Mesenchymal stem cell (in vitro differentiated cells and primary cell): ENCODE data around the gene CNOT4.

Source experiments
- DNase-seq: peaks from one replicate; pipeline ENCODE4 v3.0.0-alpha.2; 2013
- H2AFZ ChIP-seq: one replicate; pipeline ENCODE4 v1.6.1; 2013; ENCODE audit warnings: low read depth, mild to moderate bottlenecking, control low read depth, inconsistent platforms, low read length, moderate library complexity
- H2AK5ac ChIP-seq: 2 replicates; pipeline ENCODE4 v1.6.1; 2013; ENCODE audit warnings: low read length, moderate library complexity, mild to moderate bottlenecking, inconsistent platforms; ENCODE audit not compliant: severe bottlenecking
- H2BK120ac ChIP-seq: one replicate; pipeline ENCODE4 v1.6.1; 2013; ENCODE audit warnings: low read depth, mild to moderate bottlenecking, inconsistent platforms, low read length, moderate library complexity
- H2BK12ac ChIP-seq, 2 experiments: one replicate each; pipeline ENCODE4 v1.6.1; 2013; ENCODE audit warnings: inconsistent platforms in 2 of 2, low read length in 2 of 2, mild to moderate bottlenecking in 2 of 2, moderate library complexity in 2 of 2, control low read depth in 1 of 2
- H2BK15ac ChIP-seq: one replicate; pipeline ENCODE4 v1.6.1; 2013; ENCODE audit warnings: mild to moderate bottlenecking, low read depth, inconsistent platforms; ENCODE audit not compliant: poor library complexity, severe bottlenecking
- H2BK5ac ChIP-seq: 2 replicates; pipeline ENCODE4 v1.6.1; 2013; ENCODE audit warnings: low read depth, mild to moderate bottlenecking, low read length, control low read depth, inconsistent platforms; ENCODE audit not compliant: poor library complexity, severe bottlenecking
- H3K14ac ChIP-seq, 2 experiments: one replicate each; pipeline ENCODE4 v1.6.1; 2013; ENCODE audit warnings: inconsistent platforms in 2 of 2, low read length in 2 of 2, control low read depth in 1 of 2, mild to moderate bottlenecking in 1 of 2, moderate library complexity in 1 of 2
- H3K18ac ChIP-seq, 2 experiments: one replicate each; pipeline ENCODE4 v1.6.1; 2013; ENCODE audit warnings: inconsistent platforms in 2 of 2, low read length in 2 of 2, control low read depth in 1 of 2, low read depth in 1 of 2, mild to moderate bottlenecking in 1 of 2
- H3K23ac ChIP-seq, 2 experiments: one replicate each; pipeline ENCODE4 v1.6.1; 2013; ENCODE audit warnings: inconsistent platforms in 2 of 2, low read length in 2 of 2, mild to moderate bottlenecking in 2 of 2, moderate library complexity in 2 of 2, control low read depth in 1 of 2
- H3K27ac ChIP-seq: 2 replicates; pipeline ENCODE4 v1.5.1; 2013; ENCODE audit warnings: mild to moderate bottlenecking, moderate library complexity, low read length, control low read depth, inconsistent platforms; ENCODE audit not compliant: poor library complexity, severe bottlenecking
- H3K27me3 ChIP-seq, 2 experiments: 2 replicates each; pipeline versions ENCODE4 v1.6.1 to v1.7.0; 2013; ENCODE audit warnings: low read length in 2 of 2, mild to moderate bottlenecking in 2 of 2, moderate library complexity in 2 of 2, control low read depth in 1 of 2, inconsistent platforms in 1 of 2; ENCODE audit not compliant: control insufficient read depth in 1 of 2, insufficient read depth in 1 of 2
- H3K36me3 ChIP-seq, 2 experiments: 2 replicates each; pipeline versions ENCODE4 v1.6.1 to v1.7.0; 2013; ENCODE audit warnings: low read length in 2 of 2, control low read depth in 1 of 2, inconsistent platforms in 1 of 2, low read depth in 1 of 2, mild to moderate bottlenecking in 1 of 2; ENCODE audit not compliant: insufficient read depth in 2 of 2, control insufficient read depth in 1 of 2
- H3K4ac ChIP-seq, 2 experiments: one replicate each; pipeline ENCODE4 v1.6.1; 2013; ENCODE audit warnings: inconsistent platforms in 2 of 2, low read length in 2 of 2, mild to moderate bottlenecking in 2 of 2, moderate library complexity in 2 of 2, control low read depth in 1 of 2, low read depth in 1 of 2
- H3K4me1 ChIP-seq: 2 replicates; pipeline ENCODE4 v1.6.1; 2013; ENCODE audit warnings: low read depth, low read length, control low read depth; ENCODE audit not compliant: control insufficient read depth, insufficient read depth
- H3K4me2 ChIP-seq: 2 replicates; pipeline ENCODE4 v1.6.1; 2013; ENCODE audit warnings: low read length, mild to moderate bottlenecking, inconsistent platforms; ENCODE audit not compliant: poor library complexity, severe bottlenecking
- H3K4me3 ChIP-seq, 2 experiments: 2 replicates each; pipeline versions ENCODE4 v1.5.1 to v1.7.0; 2013; ENCODE audit warnings: low read length in 2 of 2, mild to moderate bottlenecking in 2 of 2, control low read depth in 1 of 2, low read depth in 1 of 2; ENCODE audit not compliant: insufficient read depth in 1 of 2
- H3K79me1 ChIP-seq: replicated peaks from 2 replicates; pipeline ENCODE4 v1.6.1; 2013; ENCODE audit warnings: mild to moderate bottlenecking, control low read depth, low read length, inconsistent platforms; ENCODE audit not compliant: poor library complexity, severe bottlenecking
- H3K9ac ChIP-seq: 2 replicates; pipeline ENCODE4 v1.7.0; 2013; ENCODE audit warnings: mild to moderate bottlenecking, low read length, moderate library complexity
- H3K9me3 ChIP-seq: 2 replicates; pipeline ENCODE4 v1.7.0; 2013; ENCODE audit warnings: mild to moderate bottlenecking, low read length; ENCODE audit not compliant: control insufficient read depth
- H4K8ac ChIP-seq: one replicate; pipeline ENCODE4 v1.6.1; 2013; ENCODE audit warnings: inconsistent platforms, mild to moderate bottlenecking, low read length, moderate library complexity
- H4K91ac ChIP-seq: one replicate; pipeline ENCODE4 v1.6.1; 2013; ENCODE audit warnings: mild to moderate bottlenecking, low read length, inconsistent platforms
- WGBS: methylation state at CpG from one replicate; pipeline ENCODE4 v1.1.7; 2013; ENCODE audit warnings: mixed read lengths; 5-methylcytosine and 5-hydroxymethylcytosine counted together

The CNOT4 gene

GRCh38 chr7:135510592-135511183, 786 bp upstream of the CNOT4 start:
- WGBS: 12% methylated on average over 16 of the region's 17 CpGs
- H4K8ac ChIP-seq: no peak overlapping the region
- H2BK120ac ChIP-seq: no peak overlapping the region
- H3K9me3 ChIP-seq: no peaks in the 10 kb centered on the region
- peak; percentile 40 for DNase-seq
- peak overlapping the region; percentile 69 for H3K4me2 ChIP-seq
- H3K4me1 ChIP-seq: peaks cover 2% of the 10 kb centered on the region
- no peak overlapping the region for H3K14ac ChIP-seq
- peak overlapping the region in 1 of 2 experiments; percentile 21 for H3K18ac ChIP-seq
- H3K27ac ChIP-seq: no peak overlapping the region
- H3K9ac ChIP-seq: peak overlapping the region; percentile 100
- no peak overlapping the region for H3K23ac ChIP-seq
- no peak overlapping the region for H4K91ac ChIP-seq
- H3K27me3 ChIP-seq: no peaks in the 10 kb centered on the region
- peak overlapping the region; percentile 72 to 92 for H3K4me3 ChIP-seq
- no peaks in the 10 kb centered on the region for H3K36me3 ChIP-seq
- no peak overlapping the region for H2AK5ac ChIP-seq
- no peaks in the 10 kb centered on the region for H3K79me1 ChIP-seq
- peak overlapping the region; percentile 21 for H2AFZ ChIP-seq
- no peak overlapping the region for H2BK15ac ChIP-seq
- H2BK5ac ChIP-seq: no peak overlapping the region
- H2BK12ac ChIP-seq: no peak overlapping the region
- H3K4ac ChIP-seq: no peak overlapping the region

DNA sequence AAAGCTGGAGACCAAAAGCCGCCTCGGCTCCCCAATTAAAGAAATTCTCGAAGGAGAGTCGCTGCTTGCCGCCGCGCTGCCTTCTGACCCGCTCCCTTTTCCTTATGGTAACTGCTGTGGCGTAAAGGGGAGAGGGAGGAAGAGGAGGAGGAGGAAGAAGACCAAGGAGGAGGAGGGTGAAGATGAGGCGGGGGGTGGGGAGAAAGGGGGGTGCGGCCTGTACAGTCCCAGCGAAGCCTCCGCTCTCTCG, 388 bp downstream of the CNOT4 start:
- peak overlapping the region; percentile 85 to 97 for H3K18ac ChIP-seq
- peak overlapping the region; percentile 89 for H3K4me2 ChIP-seq
- peak overlapping the region; percentile 100 for H3K9ac ChIP-seq
- no peaks in the 10 kb centered on the region for H3K27me3 ChIP-seq
- peaks cover 2% of the 10 kb centered on the region for H3K4me1 ChIP-seq
- H2AK5ac ChIP-seq: no peak overlapping the region
- no peak overlapping the region for H2BK15ac ChIP-seq
- H3K27ac ChIP-seq: peak overlapping the region; percentile 98
- no peak overlapping the region for H2BK120ac ChIP-seq
- peak overlapping the region; percentile 90 to 92 for H3K4me3 ChIP-seq
- no peaks in the 10 kb centered on the region for H3K9me3 ChIP-seq
- no peak overlapping the region for H3K23ac ChIP-seq
- DNase-seq: no peak
- H2BK12ac ChIP-seq: no peak overlapping the region
- peak overlapping the region in 1 of 2 experiments; percentile 58 for H3K14ac ChIP-seq
- H3K36me3 ChIP-seq: no peaks in the 10 kb centered on the region
- peak overlapping the region in 1 of 2 experiments; percentile 9 for H3K4ac ChIP-seq
- H2BK5ac ChIP-seq: no peak overlapping the region
- no peak overlapping the region for H4K91ac ChIP-seq
- no peak overlapping the region for H4K8ac ChIP-seq
- H3K79me1 ChIP-seq: no peaks in the 10 kb centered on the region
- peak overlapping the region; percentile 84 for H2AFZ ChIP-seq
- 0% methylated on average over 10 of the region's 14 CpGs for WGBS

DNA sequence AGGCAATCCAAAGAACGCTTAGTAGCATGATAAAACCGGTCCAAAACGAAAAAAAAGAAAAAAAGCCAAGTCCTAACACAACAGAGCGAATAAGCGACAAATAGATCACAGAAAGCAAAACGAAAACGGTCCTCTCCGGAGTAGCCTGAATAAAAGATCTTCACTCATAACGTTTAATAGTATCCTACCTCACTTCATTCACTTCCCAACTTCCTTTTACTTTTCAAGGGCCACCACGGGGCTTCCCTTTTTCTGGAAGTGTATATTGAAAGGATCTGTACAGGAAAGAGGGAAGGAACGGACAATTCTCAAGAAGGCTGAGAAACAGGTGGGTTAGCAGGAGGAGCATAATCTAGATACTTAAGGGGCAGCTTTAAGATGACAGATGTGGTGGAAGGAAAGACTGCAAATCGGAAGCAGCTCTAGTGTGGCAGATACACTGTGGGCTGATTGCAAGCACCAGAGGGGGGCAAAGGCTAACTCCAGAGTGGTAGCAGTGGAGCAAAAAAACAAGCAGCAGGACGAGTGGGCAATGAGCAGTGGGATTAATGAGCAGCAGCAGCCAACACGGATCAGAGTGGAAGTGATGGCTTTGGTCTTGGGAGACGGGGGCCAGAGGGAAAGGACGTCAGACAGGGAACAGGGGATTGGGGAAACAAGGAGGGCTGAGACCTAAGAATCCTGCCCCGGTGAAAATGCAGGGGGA, 866 bp downstream of the CNOT4 start:
- H3K27ac ChIP-seq: peak overlapping the region; percentile 98
- peak overlapping the region; percentile 90 to 92 for H3K4me3 ChIP-seq
- peak overlapping the region; percentile 89 for H3K4me2 ChIP-seq
- H3K9ac ChIP-seq: peak overlapping the region; percentile 100
- no peak overlapping the region for H2BK120ac ChIP-seq
- H2BK12ac ChIP-seq: no peak overlapping the region
- peaks cover 2% of the 10 kb centered on the region for H3K4me1 ChIP-seq
- H2AK5ac ChIP-seq: no peak overlapping the region
- H4K91ac ChIP-seq: no peak overlapping the region
- H2BK5ac ChIP-seq: no peak overlapping the region
- H3K9me3 ChIP-seq: no peaks in the 10 kb centered on the region
- peak overlapping the region in 1 of 2 experiments; percentile 68 for H3K14ac ChIP-seq
- no peak overlapping the region for H4K8ac ChIP-seq
- H2BK15ac ChIP-seq: no peak overlapping the region
- no peaks in the 10 kb centered on the region for H3K79me1 ChIP-seq
- DNase-seq: peak; percentile 69
- H3K27me3 ChIP-seq: no peaks in the 10 kb centered on the region
- H3K36me3 ChIP-seq: no peaks in the 10 kb centered on the region
- peak overlapping the region; percentile 40 to 97 for H3K18ac ChIP-seq
- under 1% methylated on average over 17 of the region's 17 CpGs for WGBS
- H3K23ac ChIP-seq: no peak overlapping the region
- H3K4ac ChIP-seq: peak overlapping the region in 1 of 2 experiments; percentile 9
- H2AFZ ChIP-seq: no peak overlapping the region

DNA sequence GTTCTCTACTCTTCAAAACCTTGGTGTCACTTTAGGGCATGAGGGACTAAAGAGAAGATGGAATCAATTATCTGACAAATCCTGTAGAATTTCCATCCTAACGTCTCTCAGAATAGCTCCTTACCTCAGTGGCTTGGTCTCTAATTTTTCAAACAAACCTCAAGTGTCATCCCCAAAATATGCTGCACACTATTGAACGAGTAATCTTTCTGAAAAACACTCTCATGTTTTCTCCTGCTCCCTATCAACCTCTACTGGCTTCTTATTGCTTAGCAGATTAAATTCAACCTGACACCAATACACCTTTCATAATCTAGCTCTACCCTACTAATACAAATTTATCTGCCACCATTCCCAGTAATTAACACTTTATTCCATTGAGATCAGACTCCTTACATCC, 8.5 kb downstream of the CNOT4 start:
- no peak overlapping the region for H2AK5ac ChIP-seq
- no peak overlapping the region for H2AFZ ChIP-seq
- no peak overlapping the region for H2BK5ac ChIP-seq
- no peaks in the 10 kb centered on the region for H3K36me3 ChIP-seq
- no peak overlapping the region for H3K4ac ChIP-seq
- no peak overlapping the region for H3K4me2 ChIP-seq
- H3K4me1 ChIP-seq: no peaks in the 10 kb centered on the region
- no peak overlapping the region for H2BK12ac ChIP-seq
- H3K27ac ChIP-seq: no peak overlapping the region
- H2BK120ac ChIP-seq: no peak overlapping the region
- no peak overlapping the region for H3K14ac ChIP-seq
- H4K91ac ChIP-seq: no peak overlapping the region
- no peaks in the 10 kb centered on the region for H3K27me3 ChIP-seq
- H3K23ac ChIP-seq: no peak overlapping the region
- no peak overlapping the region for H4K8ac ChIP-seq
- H3K4me3 ChIP-seq: no peak overlapping the region
- no peak overlapping the region for H3K9ac ChIP-seq
- H3K18ac ChIP-seq: no peak overlapping the region
- DNase-seq: peak; percentile 15
- H3K9me3 ChIP-seq: no peaks in the 10 kb centered on the region
- WGBS: 64% methylated on average over 2 of the region's 2 CpGs
- no peak overlapping the region for H2BK15ac ChIP-seq
- H3K79me1 ChIP-seq: peaks cover 7% of the 10 kb centered on the region
